IPS-11a (cell line): ENCODE data around the gene KNDC1.
A peak's percentile ranks its signal among the peaks of the same experiment; 100 is the strongest.
"Not testable (repeated sequence)": the region's sequence is repeated elsewhere in the genome, so short reads cannot be mapped to it uniquely, and the experiment has no call there.

Source experiments
- H3K4me3 ChIP-seq: one replicate; pipeline ENCODE4 v1.5.1; 2013; ENCODE audit warnings: low read depth, low read length, control low read depth

Gene KNDC1

DNA sequence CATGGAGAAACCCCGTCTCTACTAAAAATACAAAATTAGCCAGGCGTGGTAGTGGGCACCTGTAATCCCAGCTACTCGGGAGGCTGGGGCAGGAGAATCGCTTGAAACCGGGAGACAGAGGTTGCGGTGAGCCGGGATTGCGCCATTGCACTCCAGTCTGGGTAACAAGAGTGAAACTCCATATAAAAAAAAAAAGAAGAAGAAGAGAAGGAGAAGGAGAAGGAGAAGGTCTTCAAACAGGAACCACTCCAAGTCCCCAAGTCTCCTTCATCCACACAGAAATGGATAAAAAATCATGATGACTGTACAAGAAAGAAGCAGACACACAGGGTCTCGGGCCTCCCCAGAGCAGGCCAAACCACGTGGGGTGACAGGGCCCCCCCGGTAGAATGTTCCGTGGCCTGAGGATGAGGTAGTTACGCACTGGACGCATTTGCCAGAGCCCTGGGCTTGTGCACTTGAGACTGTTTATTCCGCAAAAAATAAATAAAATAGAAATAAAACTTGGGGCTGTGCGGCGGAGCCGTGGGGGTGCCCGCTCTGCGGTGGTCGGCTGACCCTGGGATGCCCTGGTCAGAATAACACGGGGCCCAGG is 93.4 kb downstream of the KNDC1 start:
- no peak overlapping the region for H3K4me3 ChIP-seq

DNA sequence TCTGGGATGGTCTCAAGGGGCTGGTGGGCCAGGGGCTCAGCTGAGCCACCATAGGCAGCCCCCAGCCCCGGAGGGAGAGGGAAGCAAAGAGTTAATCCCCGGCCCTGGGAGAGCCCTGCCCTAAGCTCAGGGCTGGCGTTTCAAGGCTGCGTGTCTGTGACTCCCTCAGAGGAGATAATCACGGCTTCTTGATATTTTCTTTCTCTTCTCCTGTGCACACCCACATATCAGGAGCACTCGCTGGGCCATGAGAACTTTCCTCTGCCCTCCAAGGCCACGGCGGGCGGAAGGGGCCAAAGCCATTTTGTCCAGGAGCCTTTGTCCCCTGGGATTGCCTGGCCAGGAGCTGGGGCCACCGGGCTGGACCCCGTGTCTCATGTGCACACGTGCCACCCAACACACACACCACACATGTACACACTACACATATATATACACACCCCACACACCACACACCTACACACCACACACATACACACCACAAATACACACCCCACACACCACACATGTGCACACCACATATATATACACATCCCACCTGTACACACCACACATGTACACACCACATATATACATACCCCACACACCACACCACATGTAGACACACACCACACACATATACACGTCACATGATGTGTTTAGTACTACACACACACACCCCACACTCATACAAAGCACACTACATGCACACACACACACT is 94.6 kb downstream of the KNDC1 start:
- H3K4me3 ChIP-seq: no peak overlapping the region

DNA sequence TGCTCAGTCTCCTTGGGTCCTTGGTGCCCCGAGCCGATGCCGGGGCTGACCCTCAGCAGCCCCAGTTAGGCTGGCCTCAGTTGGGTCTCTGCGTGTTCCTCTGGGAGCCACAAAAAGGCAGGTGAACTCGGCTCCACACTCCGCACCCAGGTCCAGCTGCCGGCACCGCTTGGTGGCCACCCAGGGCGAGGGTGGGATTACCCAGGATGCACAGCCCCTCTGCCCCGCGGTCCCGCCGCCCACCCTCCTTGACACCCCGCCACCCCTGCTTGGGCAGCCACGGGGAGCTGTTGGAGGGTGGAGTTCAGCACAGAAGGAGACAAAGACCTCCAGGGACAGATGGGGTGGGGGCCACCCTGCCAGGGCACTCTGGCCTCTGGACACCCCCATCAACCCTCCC is 95.3 kb downstream of the KNDC1 start:
- no peak overlapping the region for H3K4me3 ChIP-seq

DNA sequence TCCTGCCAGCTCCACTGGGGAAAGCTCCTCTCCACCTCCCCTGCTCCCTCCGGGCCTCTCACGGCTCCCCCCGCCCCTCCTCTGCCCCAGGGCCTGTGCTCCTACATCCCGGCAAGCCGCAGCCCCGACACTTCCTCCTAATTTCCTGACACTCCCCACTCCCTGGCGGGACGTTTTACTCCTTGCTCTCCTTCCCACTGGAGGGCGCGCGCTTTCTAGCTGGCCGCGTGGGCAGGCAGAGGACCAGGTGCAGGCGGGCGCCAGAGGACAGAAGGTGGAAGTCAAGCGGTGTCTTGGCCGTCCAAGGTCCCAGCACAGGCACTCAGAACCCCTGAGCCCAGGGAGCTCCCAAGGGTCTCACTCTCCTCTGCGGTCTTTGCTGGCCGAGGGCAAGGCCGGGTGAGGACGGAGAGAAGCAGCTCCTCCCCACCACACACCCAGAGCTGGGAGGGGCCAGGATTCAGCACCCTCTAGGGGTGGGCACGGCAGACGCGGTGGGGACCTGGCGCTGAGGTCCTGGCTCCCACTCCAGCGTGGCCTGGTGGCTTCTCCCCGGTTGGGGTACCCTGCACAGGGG is 97.6 kb downstream of the KNDC1 start:
- peak overlapping the region; percentile 13 for H3K4me3 ChIP-seq

DNA sequence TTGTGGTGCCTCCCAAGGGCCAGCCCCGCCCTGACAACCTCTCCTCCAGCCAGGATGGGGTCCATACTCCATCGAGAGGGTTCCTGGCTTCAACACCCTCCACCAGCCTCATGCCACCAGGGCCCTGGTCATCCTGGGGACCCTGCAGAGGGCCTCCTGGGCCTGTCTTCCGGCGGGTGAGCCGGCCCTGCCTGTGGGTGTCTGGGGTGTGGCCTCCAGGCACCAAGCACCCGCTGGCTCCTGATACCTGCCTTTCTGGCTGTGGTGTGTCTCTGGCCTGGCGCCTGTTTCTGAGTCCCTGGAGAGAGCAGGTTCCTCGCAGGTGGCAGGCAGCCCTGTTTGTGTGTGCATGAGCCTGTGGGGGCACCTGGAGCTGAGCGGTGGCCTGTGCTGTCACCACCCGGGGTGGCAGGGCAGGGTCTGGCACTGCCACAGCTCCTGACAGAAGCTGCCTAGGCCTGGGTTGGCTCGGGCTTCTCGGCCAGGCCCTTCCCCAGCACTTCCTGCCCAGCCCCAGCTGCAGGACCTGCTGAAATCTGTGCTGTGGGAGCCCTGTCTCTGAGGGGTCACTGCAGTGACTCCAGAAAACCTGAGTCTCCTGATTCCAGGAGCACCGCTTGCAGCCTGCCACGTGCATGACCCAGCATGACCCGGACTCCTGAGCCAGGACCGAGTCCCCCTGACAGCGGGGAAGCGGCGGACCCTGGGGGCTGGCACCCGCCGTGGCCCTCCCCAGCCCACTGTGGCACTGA is 98.2 kb downstream of the KNDC1 start:
- H3K4me3 ChIP-seq: no peak overlapping the region

DNA sequence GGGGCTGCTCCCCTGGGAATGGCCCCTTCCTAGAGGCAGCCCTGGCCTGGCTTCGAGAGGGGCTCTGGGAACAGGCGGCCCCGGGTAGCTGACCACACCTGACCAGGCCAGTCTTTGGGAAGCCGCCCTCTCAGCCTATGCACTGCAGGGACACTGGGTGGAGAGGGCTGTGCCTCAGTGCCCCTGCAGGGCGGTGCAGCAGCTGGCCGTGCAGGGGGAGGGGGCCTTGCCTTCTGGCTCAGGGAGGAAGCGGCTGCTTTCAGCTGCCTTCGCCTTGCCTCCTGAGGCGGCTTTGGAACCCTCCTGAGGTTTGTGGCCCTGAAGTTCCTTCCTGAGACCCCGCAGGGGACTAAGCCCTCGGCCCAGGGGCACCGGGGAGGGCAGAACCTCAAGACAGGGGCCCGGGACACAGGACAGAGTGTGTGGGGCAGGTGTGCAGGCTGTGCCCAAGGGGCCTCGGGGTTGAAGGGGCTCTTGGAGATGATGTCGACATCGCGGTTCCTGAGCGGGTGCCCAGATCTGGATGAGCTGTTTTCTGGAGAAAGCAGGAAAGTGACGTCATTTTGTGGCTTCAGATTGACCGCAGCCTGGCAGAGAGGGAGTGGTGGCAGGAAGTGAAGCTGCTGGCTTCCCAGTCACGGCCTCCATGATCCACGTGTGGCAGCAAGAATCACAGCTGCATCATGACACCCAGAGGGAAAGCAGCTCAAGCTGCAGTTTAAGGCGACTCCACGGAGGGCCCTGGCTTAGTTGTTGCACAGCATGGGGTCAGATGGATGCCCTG is 99.0 kb downstream of the KNDC1 start:
- H3K4me3 ChIP-seq: no peak overlapping the region

DNA sequence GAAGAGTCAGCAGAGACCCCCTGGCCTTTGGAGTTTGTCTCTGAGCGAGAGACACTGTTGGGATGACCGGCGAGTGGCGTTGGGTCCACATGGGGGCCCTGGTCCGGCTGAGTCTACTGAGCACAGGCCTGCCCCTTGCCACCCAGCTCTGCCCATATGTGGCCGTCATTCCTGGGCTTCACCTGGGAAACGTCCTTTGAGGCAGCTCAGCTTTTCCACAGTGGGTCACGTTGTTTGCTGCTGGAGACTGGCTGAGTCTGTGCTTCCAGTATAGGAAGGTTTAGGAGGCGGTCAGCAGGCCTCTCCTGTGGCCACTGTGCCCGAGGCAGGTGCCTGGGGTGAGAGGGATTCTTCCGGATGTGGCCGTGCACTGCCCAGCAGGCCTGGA is 99.6 kb downstream of the KNDC1 start:
- H3K4me3 ChIP-seq: no peak overlapping the region

DNA sequence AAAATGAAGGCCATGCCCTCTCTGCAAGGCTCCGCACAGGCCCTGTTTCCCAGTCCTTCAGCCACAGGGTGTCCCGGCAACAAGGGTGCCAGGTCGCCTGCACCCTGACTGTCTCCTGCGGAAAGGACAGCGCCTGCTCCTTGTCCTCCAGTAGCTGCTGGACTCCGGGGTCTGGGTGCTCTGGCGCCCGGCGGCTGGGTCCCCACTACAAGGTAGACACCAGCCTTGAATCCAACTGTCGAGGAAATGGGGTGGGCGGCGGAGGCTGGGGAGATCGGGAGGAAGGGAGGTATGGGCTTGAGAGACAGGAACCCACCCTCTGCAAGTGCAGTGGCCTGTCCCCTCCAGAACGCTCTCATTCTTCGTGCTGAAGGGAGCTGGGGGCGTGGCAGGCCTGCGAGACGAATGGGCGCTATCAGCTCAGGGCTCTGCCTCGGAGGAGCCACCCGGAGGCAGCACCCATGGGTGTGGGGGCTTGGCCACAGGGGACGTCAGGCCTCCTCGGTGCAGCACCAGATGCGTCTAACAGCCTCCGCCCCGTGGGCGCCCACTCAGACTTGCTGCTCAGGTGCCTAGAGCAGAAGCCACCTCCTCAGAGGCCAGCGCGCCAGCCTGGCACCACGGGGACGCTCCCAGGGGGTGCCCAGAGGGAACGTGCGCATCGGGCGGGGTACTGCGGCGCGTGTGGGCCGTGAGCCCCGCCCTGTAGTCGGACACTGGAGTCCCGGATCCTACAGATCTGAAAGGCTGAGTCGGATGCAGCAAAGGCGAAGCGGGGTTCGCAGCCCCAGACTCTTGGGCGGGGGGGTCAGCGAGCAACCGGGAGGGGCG is 101.1 kb downstream of the KNDC1 start:
- H3K4me3 ChIP-seq: peak overlapping the region; percentile 48

DNA sequence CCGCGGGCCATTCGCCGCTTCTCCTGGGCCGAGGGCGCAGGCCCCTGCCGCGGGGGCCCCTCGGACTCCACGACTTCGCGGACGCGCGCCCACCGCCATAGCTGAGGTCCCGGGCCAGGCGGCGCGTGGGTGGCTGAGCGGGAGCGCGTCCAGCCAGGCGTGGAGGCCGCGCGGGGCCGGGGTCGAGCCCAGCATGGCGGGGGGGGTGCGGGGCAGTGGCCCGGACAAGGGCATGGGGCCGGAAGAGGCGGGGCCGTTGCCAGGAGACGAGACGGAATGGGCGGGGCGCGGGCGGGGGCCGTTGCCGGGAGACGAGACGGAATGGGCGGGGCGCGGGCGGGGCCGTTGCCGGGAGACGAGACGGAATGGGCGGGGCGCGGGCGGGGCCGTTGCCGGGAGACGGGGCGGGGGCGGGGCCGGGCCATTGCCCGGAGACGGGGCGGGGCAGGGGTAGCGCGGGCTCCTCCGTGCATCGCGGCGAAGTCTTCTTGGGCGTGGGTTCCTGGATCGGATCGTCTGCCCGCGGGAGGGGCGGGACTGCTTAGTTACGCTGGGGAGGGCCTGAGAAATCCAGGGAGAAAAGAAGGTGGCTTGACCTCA is 101.8 kb downstream of the KNDC1 start:
- H3K4me3 ChIP-seq: peak overlapping the region; percentile 48

DNA sequence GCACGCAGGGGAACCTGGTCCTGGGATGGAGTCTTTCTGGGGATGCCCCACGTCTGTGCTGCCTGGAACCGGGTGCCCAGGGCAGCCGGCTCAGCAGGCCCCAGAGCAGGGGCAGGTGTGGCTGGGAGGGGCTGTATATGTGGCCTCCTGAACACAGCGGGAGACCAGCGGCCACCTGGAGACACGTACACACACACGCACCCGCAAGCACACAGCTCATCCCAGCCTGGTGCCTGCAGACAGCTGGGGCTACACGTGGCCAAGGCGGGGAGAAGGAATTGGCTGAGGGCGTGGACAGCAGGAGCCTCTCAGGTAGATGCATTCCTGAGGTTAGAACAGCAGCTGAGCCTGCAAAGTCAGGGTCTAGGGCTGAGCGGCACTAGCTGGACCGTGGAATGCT is 102.7 kb downstream of the KNDC1 start:
- H3K4me3 ChIP-seq: no peak overlapping the region

DNA sequence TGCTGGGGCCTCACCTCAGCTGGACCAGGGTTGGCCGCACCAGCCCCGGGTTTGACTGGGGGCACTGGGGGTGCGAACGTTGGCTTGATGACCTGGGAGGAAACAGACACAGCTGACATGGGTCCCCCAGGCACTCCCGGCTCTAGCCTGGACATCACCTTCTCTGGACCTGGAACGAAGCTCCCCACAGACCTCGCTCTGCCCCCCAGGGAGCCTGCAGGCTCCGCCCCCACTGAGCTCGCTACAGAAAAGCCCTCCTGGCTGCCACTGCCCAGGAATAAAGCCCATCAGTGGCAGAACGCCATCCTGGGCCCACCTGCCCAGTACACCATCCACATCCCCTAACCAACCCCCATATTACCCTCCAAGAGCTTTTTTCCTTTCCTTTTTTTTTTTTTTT is 103.7 kb downstream of the KNDC1 start:
- no peak overlapping the region for H3K4me3 ChIP-seq

DNA sequence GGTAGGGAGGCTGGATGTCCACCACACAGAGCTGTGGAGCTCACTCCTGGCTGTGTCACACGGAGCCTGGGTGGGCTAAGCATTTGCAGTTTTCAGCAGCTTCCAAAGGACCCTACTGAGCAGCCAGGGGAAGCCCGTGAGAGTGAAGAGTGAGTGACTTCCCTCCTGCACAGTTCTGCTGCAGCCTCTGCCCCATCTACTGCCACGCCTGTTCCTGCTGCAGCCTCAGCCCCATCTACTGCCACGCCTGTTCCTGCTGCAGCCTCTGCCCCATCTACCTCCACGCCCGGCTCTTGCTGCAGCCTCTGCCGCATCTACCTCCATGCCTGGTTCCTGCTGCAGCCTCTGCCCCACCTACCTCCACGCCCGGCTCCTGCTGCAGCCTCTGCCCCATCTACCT is 104.4 kb downstream of the KNDC1 start:
- H3K4me3 ChIP-seq: no peak overlapping the region

DNA sequence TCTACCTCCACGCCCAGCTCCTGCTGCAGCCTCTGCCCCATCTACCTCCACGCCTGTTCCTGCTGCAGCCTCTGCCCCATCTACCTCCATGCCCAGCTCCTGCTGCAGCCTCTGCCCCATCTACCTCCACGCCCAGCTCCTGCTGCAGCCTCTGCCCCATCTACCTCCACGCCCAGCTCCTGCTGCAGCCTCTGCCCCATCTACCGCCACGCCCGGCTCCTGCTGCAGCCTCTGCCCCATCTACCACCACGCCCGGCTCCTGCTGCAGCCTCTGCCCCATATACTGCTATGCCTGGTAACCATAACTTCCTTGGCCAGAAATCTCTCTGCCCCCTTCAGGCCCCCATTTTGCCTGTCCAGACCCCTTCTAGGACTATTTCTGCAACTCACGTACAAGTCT is 105.0 kb downstream of the KNDC1 start:
- H3K4me3 ChIP-seq: not testable (repeated sequence)

DNA sequence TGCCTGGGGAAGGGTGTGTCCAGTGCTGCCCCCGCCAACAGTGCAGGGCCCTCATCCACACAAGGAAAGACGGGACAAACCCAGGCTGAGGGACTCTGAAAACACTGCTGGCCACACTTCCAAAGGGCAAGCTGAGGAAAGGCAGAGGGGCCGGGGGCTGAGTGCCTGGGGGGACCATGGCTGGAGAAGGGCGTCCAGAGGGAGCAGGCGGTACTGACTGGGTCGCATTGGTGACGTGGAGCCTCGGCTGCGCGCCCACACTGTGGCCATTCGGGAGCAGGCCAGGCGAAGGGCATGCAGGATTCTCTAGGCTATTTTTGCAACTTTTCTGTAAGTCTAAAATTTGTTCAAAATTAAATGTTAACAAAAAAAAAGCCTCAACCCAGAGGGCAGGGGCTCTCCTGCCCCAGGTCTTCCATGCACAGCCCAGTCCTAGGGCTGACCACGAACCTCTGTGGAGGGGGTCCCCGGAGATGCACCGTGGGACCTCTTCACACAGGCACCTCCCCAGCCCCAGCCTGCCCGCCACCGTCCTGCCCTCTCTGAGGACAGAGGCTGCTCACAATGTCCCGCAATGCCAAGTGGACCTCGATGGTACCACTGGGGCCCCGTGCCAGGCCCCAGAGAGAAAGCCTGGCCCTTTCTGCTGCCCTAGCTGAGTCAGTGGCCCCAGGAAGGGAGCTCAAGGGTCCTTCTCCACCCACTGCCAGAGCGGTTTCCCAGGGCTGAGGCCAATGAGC is 106.2 kb downstream of the KNDC1 start:
- H3K4me3 ChIP-seq: no peak overlapping the region

DNA sequence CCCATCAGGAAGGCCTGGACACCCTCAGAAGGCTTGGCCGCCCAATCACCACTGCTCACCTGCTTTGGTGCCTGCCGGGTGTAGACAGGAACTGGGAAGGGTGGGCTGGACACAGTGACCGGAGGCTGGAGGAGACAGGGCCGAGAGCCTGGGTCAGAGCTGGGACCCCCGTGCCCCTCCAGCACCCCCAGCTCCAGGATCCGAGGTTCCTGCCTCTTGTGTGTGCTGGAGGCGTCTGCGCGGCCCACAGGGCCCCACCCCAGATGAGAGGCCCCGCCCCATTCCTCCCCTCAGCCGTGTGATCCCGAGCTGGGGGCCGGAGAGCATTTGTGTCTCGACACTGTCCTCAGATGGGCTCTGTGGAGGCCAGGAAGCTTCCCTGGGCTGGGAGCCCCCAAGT is 107.3 kb downstream of the KNDC1 start:
- no peak overlapping the region for H3K4me3 ChIP-seq

DNA sequence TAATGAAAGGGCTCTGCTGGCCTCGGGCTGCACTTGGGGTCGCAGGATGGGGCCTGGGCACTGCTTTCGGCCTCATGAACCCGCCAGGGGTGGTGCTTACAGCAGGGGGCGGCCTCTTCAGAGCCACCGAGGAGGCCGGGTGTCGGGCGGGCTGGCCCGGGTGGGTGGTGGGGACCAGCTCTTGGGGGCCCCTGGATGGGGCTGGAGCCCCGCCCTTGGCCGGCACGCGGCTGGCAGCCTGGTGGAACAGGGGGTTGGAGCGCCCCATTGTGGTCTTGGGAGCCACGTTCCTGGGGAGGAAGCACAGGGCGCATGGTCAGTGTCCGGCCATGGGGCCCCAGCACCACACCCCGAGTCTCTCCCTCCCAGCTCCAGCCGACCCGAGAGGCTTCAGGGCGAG is 107.8 kb downstream of the KNDC1 start:
- no peak overlapping the region for H3K4me3 ChIP-seq

DNA sequence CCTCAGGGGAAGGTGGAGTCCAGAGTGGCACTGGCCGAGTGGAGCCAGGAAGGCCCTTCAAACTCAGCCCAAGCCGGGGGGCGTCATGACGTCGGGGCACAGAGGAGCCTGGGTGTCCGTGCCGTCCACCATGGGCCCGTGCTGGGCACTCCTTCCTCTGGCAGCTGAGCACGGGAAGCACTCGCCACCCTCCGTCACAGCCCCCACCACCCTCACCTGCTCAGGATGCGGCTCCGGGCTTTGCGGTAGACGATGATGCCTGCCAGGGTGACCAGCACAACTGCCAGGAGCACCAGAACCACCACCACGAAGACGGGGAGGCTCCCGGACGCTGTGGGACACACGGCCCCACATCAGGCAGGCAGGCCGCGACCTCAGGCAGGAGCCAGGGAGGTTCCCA is 108.5 kb downstream of the KNDC1 start:
- no peak overlapping the region for H3K4me3 ChIP-seq

DNA sequence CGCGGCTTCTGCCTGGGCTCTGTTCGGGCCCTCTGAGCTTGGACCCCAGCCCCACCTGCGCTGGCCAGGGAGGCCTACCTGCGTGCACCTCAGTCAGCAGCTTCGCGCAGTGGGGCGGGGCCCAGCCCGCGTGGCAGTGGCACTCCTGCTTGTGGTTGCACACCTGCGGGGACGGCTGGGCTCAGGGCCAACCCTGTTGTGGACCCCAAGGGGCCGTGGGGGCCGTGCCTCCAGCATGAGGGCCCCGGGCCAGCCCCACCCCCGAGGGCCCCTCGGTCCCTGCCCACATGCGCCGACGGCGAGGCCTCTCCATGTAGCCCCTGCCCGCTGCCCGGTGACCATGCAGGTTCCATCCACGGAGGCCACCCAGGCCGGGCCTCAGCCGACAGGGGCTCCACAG is 109.3 kb downstream of the KNDC1 start:
- no peak overlapping the region for H3K4me3 ChIP-seq

DNA sequence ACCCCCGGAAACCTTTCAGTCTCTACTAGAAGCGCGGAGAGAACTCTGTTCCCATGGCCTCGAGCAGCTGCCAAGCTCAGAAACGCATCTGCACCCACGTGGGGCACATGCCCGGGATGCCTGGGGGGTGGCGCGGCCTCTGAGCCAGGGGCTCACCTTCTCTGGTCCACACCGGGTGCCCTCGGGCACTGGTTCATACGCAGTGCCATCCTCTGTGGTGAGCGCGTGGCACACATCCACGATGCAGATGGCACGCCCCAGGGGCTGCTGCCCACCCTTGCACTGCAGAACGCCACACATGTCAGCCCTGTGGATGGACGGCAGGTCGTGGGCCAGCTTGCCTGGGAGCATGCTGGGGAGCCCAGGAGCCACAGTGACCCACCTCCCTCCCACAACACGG is 110.2 kb downstream of the KNDC1 start:
- no peak overlapping the region for H3K4me3 ChIP-seq
